Naive thymus-derived CD4-positive, alpha-beta T cell (primary cell): Measurements from ENCODE around the gene BLCAP. TPM values are rescaled to one million over a fixed set of nuclear protein-coding genes. Genes with fewer than 3 reads are reported as not detected.

ENCODE experiments used
- ATAC-seq: fragments of 150-1000 bp; cut with Tn5 transposase; 2 replicates; pipeline ENCODE4 v1.10.0; 2021; ENCODE audit warnings: mild to moderate bottlenecking, moderate library complexity
- CTCF ChIA-PET: fragments of 350-600 bp; sonication (Branson Sonifier 250); formaldehyde crosslinking; loops from one replicate; lab custom pipeline; 2021; ENCODE audit warnings: antibody characterized with exemption; lab: Charles Lee
- POLR2A ChIA-PET: fragments of 350-600 bp; sonication (Branson Sonifier 250); formaldehyde crosslinking; loops from one replicate; lab custom pipeline; 2021; ENCODE audit warnings: antibody characterized with exemption, inconsistent platforms; lab: Charles Lee
- DNase-seq, 9 donors: peaks; one replicate each; pipeline versions ENCODE4 v3.0.0 to v3.0.0-alpha.2; 2020 to 2022; ENCODE audit warnings: mixed read lengths in 1 of 9
- H3K27ac ChIP-seq: one replicate; pipeline ENCODE4 v1.7.0; 2013; ENCODE audit warnings: mild to moderate bottlenecking, low read depth, low read length, moderate library complexity
- H3K27me3 ChIP-seq, 2 donors: one replicate each; pipeline ENCODE4 v1.7.0; 2013; ENCODE audit warnings: low read length in 2 of 2, mild to moderate bottlenecking in 2 of 2, moderate library complexity in 2 of 2; ENCODE audit not compliant: control insufficient read depth in 2 of 2, insufficient read depth in 2 of 2
- H3K36me3 ChIP-seq, 3 experiments: 1 replicate in 2 of 3; 2 replicates in 1 of 3; pipeline ENCODE4 v1.7.0; 2013; ENCODE audit warnings: low read length in 3 of 3, mild to moderate bottlenecking in 3 of 3, moderate library complexity in 1 of 3; ENCODE audit not compliant: insufficient read depth in 3 of 3, control insufficient read depth in 2 of 3
- H3K4me1 ChIP-seq, 2 donors: one replicate each; pipeline ENCODE4 v1.7.0; 2013; ENCODE audit warnings: low read length in 2 of 2, mild to moderate bottlenecking in 2 of 2, moderate library complexity in 1 of 2; ENCODE audit not compliant: control insufficient read depth in 2 of 2, insufficient read depth in 2 of 2
- H3K4me3 ChIP-seq: 2 replicates; pipeline ENCODE4 v1.7.0; 2013; ENCODE audit warnings: mild to moderate bottlenecking, low read length
- H3K9me3 ChIP-seq, 3 experiments: 1 replicate in 2 of 3; 2 replicates in 1 of 3; pipeline ENCODE4 v1.7.0; 2013; ENCODE audit warnings: low read length in 3 of 3; ENCODE audit not compliant: control insufficient read depth in 2 of 3
- H3K27ac Mint-ChIP-seq, 9 donors: one replicate each; pipeline ENCODE4 v1.8.0; 2020 to 2022; ENCODE audit warnings: mixed read lengths in 9 of 9, mild to moderate bottlenecking in 8 of 9, moderate library complexity in 5 of 9, inconsistent platforms in 2 of 9
- H3K27me3 Mint-ChIP-seq, 5 donors: one replicate each; pipeline ENCODE4 v1.8.0; 2021 to 2022; ENCODE audit warnings: mixed read lengths in 5 of 5, mild to moderate bottlenecking in 1 of 5
- H3K36me3 Mint-ChIP-seq, 5 donors: one replicate each; pipeline ENCODE4 v1.8.0; 2020 to 2022; ENCODE audit warnings: mixed read lengths in 5 of 5, mild to moderate bottlenecking in 3 of 5, inconsistent platforms in 1 of 5
- H3K4me1 Mint-ChIP-seq, 7 donors: one replicate each; pipeline ENCODE4 v1.8.0; 2020 to 2022; ENCODE audit warnings: mixed read lengths in 7 of 7, mild to moderate bottlenecking in 3 of 7, inconsistent platforms in 1 of 7
- H3K4me3 Mint-ChIP-seq, 10 donors: one replicate each; pipeline ENCODE4 v1.8.0; 2020 to 2022; ENCODE audit warnings: mild to moderate bottlenecking in 10 of 10, mixed read lengths in 10 of 10, moderate library complexity in 6 of 10, inconsistent platforms in 2 of 10
- H3K9me3 Mint-ChIP-seq, 11 donors: one replicate each; pipeline ENCODE4 v1.8.0; 2020 to 2022; ENCODE audit warnings: mixed read lengths in 11 of 11, mild to moderate bottlenecking in 4 of 11, inconsistent platforms in 1 of 11, moderate library complexity in 1 of 11
- intact Hi-C, 2 donors: fragments of 100-400 bp; cut with micrococcal nuclease; formaldehyde crosslinking; loops; one replicate each; pipeline ENCODE4 v1.15.1; 2023
- polyA plus RNA-seq, 2 donors: library from polyadenylated mRNA; unstranded; fragments of 300-500 nt; fragmentation: Illumina TruSeq; gene quantifications; one replicate each; pipeline ENCODE4 v1.2.3, GENCODE V29; 2021
- total RNA-seq, 6 experiments: library from RNA in 5 of 6; stranded (reverse) in 5 of 6; gene quantifications; 1 replicate in 5 of 6; 2 replicates in 1 of 6; pipeline ENCODE4 v1.2.3 and lab custom pipeline; 2021 to 2026

The BLCAP gene
- total and polyA plus RNA-seq, 7 experiments from 2014 or later: 42.1 to 94.7 (median 88.0) TPM

DNA sequence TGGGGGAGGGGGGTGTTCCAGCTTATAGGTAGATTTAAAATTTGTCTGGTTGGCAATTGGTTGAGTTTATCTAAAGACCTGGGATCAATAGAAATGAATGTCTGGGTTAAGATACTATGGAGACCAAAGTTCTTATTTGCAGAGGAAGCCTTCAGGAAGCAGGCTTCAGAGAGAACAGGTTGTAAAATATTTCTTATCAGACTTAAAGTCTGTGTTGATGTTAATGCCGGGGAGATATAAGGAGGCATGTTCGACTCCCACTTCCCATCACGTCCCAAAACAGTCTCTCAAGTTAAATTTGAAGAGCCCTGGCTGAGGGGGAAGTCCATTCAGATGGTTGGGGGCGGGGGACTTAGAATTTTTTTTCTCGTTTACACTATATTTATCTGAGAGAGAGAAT lies 12.3 kb upstream of the BLCAP start:
- H3K27ac Mint-ChIP-seq: peak overlapping the region in 1 of 9 donors; percentile 49

GRCh38 chr20:37539424-37539823 lies 11.7 kb upstream of the BLCAP start:
- H3K9me3 ChIP-seq: no peaks in the 10 kb centered on the region
- no peaks in the 10 kb centered on the region for H3K27me3 ChIP-seq
- no peak for ATAC-seq
- intact Hi-C loops: no loop called here
- H3K9me3 Mint-ChIP-seq: no peaks in the 10 kb centered on the region
- no peaks in the 10 kb centered on the region for H3K36me3 ChIP-seq
- H3K4me1 Mint-ChIP-seq: peaks cover 0 to 4% (median 3%) of the 10 kb centered on the region in 7 donors
- H3K4me3 Mint-ChIP-seq: no peak overlapping the region
- POLR2A ChIA-PET: no interaction called here
- no peak for DNase-seq
- H3K4me3 ChIP-seq: no peak overlapping the region
- no peaks in the 10 kb centered on the region for H3K4me1 ChIP-seq
- peaks cover 0 to 13% (median 6%) of the 10 kb centered on the region in 5 donors for H3K27me3 Mint-ChIP-seq
- H3K27ac ChIP-seq: no peak overlapping the region
- H3K27ac Mint-ChIP-seq: no peak overlapping the region
- CTCF ChIA-PET: interaction anchor here (0.6 to 1.2 kb wide), 2 partner anchors 270 to 337 kb away, joined by 3 read pairs; no protein-coding TSS in a partner anchor
- H3K36me3 Mint-ChIP-seq: no peaks in the 10 kb centered on the region

More for the DNA sequence above, 12.3 kb upstream of the BLCAP start:
- Histone ChIP-seq H3K36me3 (no peaks in the 10 kb centered on the region), H3K27ac (no peak overlapping the region), H3K27me3 (no peaks in the 10 kb centered on the region), H3K4me1 (no peaks in the 10 kb centered on the region), H3K4me3 (no peak overlapping the region), H3K9me3 (no peaks in the 10 kb centered on the region)
- intact Hi-C loops: no loop called here
- H3K4me1 Mint-ChIP-seq: peaks cover 0 to 3% (median 0%) of the 10 kb centered on the region in 7 donors
- ChIA-PET CTCF (interaction anchor here (1.2 kb wide), 1 partner anchor 337 kb away, joined by 3 read pairs; no protein-coding TSS in a partner anchor), POLR2A (no interaction called here)
- no peaks in the 10 kb centered on the region for H3K36me3 Mint-ChIP-seq
- DNase-seq: no peak
- ATAC-seq: no peak
- no peaks in the 10 kb centered on the region for H3K9me3 Mint-ChIP-seq
- H3K4me3 Mint-ChIP-seq: no peak overlapping the region
- peaks cover 0 to 17% (median 6%) of the 10 kb centered on the region in 5 donors for H3K27me3 Mint-ChIP-seq

- DNase-seq (no peak), ATAC-seq (no peak)
- H3K27ac Mint-ChIP-seq: no peak overlapping the region
- no peak overlapping the region for H3K4me3 Mint-ChIP-seq
- no peaks in the 10 kb centered on the region for H3K36me3 Mint-ChIP-seq
- Histone ChIP-seq H3K4me3 (no peak overlapping the region), H3K27me3 (no peaks in the 10 kb centered on the region), H3K36me3 (no peaks in the 10 kb centered on the region), H3K4me1 (no peaks in the 10 kb centered on the region), H3K9me3 (no peaks in the 10 kb centered on the region), H3K27ac (no peak overlapping the region)
- intact Hi-C loops: no loop called here
- peaks cover 0 to 9% (median 6%) of the 10 kb centered on the region in 5 donors for H3K27me3 Mint-ChIP-seq
- CTCF ChIA-PET: interaction anchor here (1.5 kb wide), 1 partner anchor 343 kb away, joined by 7 read pairs; no protein-coding TSS in a partner anchor
- POLR2A ChIA-PET: interaction anchor here (0.6 kb wide), 1 partner anchor 232 kb away, joined by 3 read pairs; no protein-coding TSS in a partner anchor
- no peaks in the 10 kb centered on the region for H3K9me3 Mint-ChIP-seq
- peaks cover 0 to 6% (median 3%) of the 10 kb centered on the region in 7 donors for H3K4me1 Mint-ChIP-seq
Measured at GRCh38 chr20:37538003-37538402, 10.3 kb upstream of the BLCAP start.

- Mint-ChIP-seq H3K4me1 (peaks cover 0 to 6% (median 3%) of the 10 kb centered on the region in 7 donors), H3K27me3 (peaks cover 0 to 9% (median 6%) of the 10 kb centered on the region in 5 donors), H3K9me3 (no peaks in the 10 kb centered on the region), H3K27ac (no peak overlapping the region), H3K4me3 (no peak overlapping the region), H3K36me3 (no peaks in the 10 kb centered on the region)
- Histone ChIP-seq H3K4me1 (no peaks in the 10 kb centered on the region), H3K9me3 (no peaks in the 10 kb centered on the region), H3K27me3 (no peaks in the 10 kb centered on the region), H3K4me3 (no peak overlapping the region), H3K27ac (no peak overlapping the region), H3K36me3 (no peaks in the 10 kb centered on the region)
- DNase-seq: no peak
- CTCF ChIA-PET: interaction anchor here (1.5 kb wide), 1 partner anchor 342 kb away, joined by 7 read pairs; no protein-coding TSS in a partner anchor
- POLR2A ChIA-PET: interaction anchor here (0.6 kb wide), 1 partner anchor 232 kb away, joined by 3 read pairs; no protein-coding TSS in a partner anchor
- ATAC-seq: no peak
- intact Hi-C loops: no loop called here
Measured at GRCh38 chr20:37537505-37537904, 9.8 kb upstream of the BLCAP start.

- H3K4me1 ChIP-seq: no peaks in the 10 kb centered on the region
- Mint-ChIP-seq H3K9me3 (no peaks in the 10 kb centered on the region), H3K36me3 (no peaks in the 10 kb centered on the region), H3K27me3 (peaks cover 0 to 9% (median 6%) of the 10 kb centered on the region in 5 donors), H3K27ac (no peak overlapping the region), H3K4me1 (peaks cover 0 to 6% (median 3%) of the 10 kb centered on the region in 7 donors), H3K4me3 (no peak overlapping the region)
- ChIA-PET POLR2A (no interaction called here), CTCF (interaction anchor here (0.6 to 6.2 kb wide), 8 partner anchors 10 to 360 kb away, joined by 3 to 42 read pairs (median 8); no protein-coding TSS in a partner anchor)
- H3K9me3 ChIP-seq: no peaks in the 10 kb centered on the region
- no peak overlapping the region for H3K4me3 ChIP-seq
- no peaks in the 10 kb centered on the region for H3K36me3 ChIP-seq
- no peaks in the 10 kb centered on the region for H3K27me3 ChIP-seq
- intact Hi-C loops: no loop called here
- H3K27ac ChIP-seq: no peak overlapping the region
- no peak for ATAC-seq
- DNase-seq: no peak
Measured at GRCh38 chr20:37535443-37536132, 7.9 kb upstream of the BLCAP start.

DNA sequence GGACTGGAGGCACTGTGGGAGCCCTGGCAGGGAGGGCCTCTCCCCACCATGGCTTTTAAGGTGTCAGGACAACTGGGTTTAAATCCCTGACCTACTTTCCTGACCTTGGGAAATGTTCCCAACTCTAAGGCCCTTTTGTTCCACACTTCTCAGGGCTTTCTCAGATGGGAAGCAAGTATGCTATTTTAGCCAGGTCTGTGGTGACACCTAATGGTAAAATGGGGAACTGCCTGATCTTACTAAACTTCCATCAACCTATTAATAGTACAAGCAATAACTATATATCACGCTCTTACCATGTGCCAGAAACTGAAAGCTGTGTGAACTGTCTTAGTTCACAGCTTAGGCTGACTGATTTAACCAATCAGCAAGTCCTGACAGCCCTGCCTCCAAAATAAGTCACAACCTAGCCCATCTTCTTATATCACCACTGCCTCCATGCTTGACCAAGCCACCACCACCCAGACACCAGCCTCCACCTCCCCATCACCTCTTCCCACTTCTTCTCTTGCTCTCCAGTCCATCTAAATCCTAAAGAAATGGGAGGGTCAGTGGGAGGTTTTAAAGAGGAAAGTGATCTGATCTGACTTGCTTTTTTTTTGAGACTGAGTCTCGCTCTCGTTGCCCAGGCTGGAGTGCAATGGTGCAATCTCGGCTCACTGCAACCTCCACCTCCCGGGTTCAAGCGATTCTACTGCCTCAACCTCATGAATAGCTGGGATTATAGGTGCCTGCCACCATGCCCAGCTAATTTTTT lies 6.9 kb upstream of the BLCAP start:
- Histone ChIP-seq H3K4me1 (no peaks in the 10 kb centered on the region), H3K4me3 (no peak overlapping the region), H3K27ac (no peak overlapping the region), H3K9me3 (no peaks in the 10 kb centered on the region), H3K36me3 (no peaks in the 10 kb centered on the region), H3K27me3 (no peaks in the 10 kb centered on the region)
- Mint-ChIP-seq H3K9me3 (no peaks in the 10 kb centered on the region), H3K27ac (peak overlapping the region in 1 of 9 donors; percentile 5), H3K4me1 (peaks cover 0 to 6% (median 0%) of the 10 kb centered on the region in 7 donors), H3K27me3 (peaks cover 0 to 9% (median 6%) of the 10 kb centered on the region in 5 donors), H3K36me3 (no peaks in the 10 kb centered on the region), H3K4me3 (no peak overlapping the region)
- DNase-seq (peak in 7 of 9 donors; percentile 37 to 63 (median 55)), ATAC-seq (peak; percentile 96)
- CTCF ChIA-PET: interaction anchor here (0.6 to 6.2 kb wide), 9 partner anchors 9 to 359 kb away, joined by 3 to 42 read pairs (median 3); no protein-coding TSS in a partner anchor
- intact Hi-C loops: loop anchor here (1.0 to 5.0 kb wide), 8 partner anchors 142 to 526 kb away; no protein-coding TSS in a partner anchor
- POLR2A ChIA-PET: interaction anchor here (1.2 to 1.8 kb wide), 2 partner anchors 333 to 339 kb away, joined by 3 to 8 read pairs; no protein-coding TSS in a partner anchor
